Inferior parietal cortex (tissue), 1 donor: ENCODE measurements around the gene EFCAB10.
A peak's percentile ranks its signal among the peaks of the same experiment; 100 is the strongest.
"Not testable (repeated sequence)": the region's sequence is repeated elsewhere in the genome, so short reads cannot be mapped to it uniquely, and the experiment has no call there.

Experiments used
- DNase-seq: peaks from one replicate; pipeline ENCODE4 v3.0.0-alpha.2; 2016; ENCODE audit errors: extremely low spot score

The EFCAB10 gene

GRCh38 chr7:105599080-105599479 is 17.8 kb upstream of the EFCAB10 start:
- DNase-seq = not testable (repeated sequence)

- no peak for DNase-seq
Measured at GRCh38 chr7:105596866-105597265, 15.6 kb upstream of the EFCAB10 start.

- DNase-seq = no peak
Measured at GRCh38 chr7:105594034-105594433, 12.7 kb upstream of the EFCAB10 start.

GRCh38 chr7:105591522-105591921 is 10.2 kb upstream of the EFCAB10 start:
- no peak for DNase-seq

- DNase-seq = no peak
Measured at GRCh38 chr7:105590793-105591192, 9.5 kb upstream of the EFCAB10 start.

GRCh38 chr7:105589356-105590077 is 8.2 kb upstream of the EFCAB10 start:
- DNase-seq = peak; percentile 90

GRCh38 chr7:105587909-105588635 is 6.8 kb upstream of the EFCAB10 start:
- no peak for DNase-seq

GRCh38 chr7:105585850-105586500 is 4.7 kb upstream of the EFCAB10 start:
- DNase-seq = no peak

GRCh38 chr7:105584165-105584564 is 2.9 kb upstream of the EFCAB10 start:
- no peak for DNase-seq

GRCh38 chr7:105583061-105583460 is 1.8 kb upstream of the EFCAB10 start:
- DNase-seq = no peak

- DNase-seq = no peak
Measured at GRCh38 chr7:105580022-105580740, 1.1 kb downstream of the EFCAB10 start.

- DNase-seq = no peak
Measured at GRCh38 chr7:105578496-105578895, 2.8 kb downstream of the EFCAB10 start.

- DNase-seq = no peak
Measured at GRCh38 chr7:105577251-105577650, 4.0 kb downstream of the EFCAB10 start.

GRCh38 chr7:105571891-105572290 is 9.4 kb downstream of the EFCAB10 start:
- DNase-seq = no peak

- DNase-seq = no peak
Measured at GRCh38 chr7:105567821-105568220, 13.5 kb downstream of the EFCAB10 start.

- no peak for DNase-seq
Measured at GRCh38 chr7:105567024-105567423, 14.3 kb downstream of the EFCAB10 start.

GRCh38 chr7:105565190-105565589 is 16.1 kb downstream of the EFCAB10 start:
- no peak for DNase-seq

GRCh38 chr7:105559926-105560325 is 21.4 kb downstream of the EFCAB10 start:
- DNase-seq = no peak

GRCh38 chr7:105538339-105538738 is 43.0 kb downstream of the EFCAB10 start:
- DNase-seq = no peak

- no peak for DNase-seq
Measured at GRCh38 chr7:105532709-105533460, 48.4 kb downstream of the EFCAB10 start.
